Immature natural killer cell (primary cell): ENCODE data around the gene MYDGF. TPM values are rescaled to one million over a fixed set of nuclear protein-coding genes. Genes with fewer than 3 reads are reported as not detected.

Source experiments
- DNase-seq, 3 donors: peaks; one replicate each; pipeline ENCODE4 v3.0.0; 2022; ENCODE audit warnings: mixed read lengths in 1 of 3
- H3K27ac Mint-ChIP-seq, 6 donors: one replicate each; pipeline ENCODE4 v1.8.0; 2020; ENCODE audit warnings: mixed read lengths in 6 of 6, mild to moderate bottlenecking in 5 of 6, inconsistent platforms in 4 of 6, moderate library complexity in 3 of 6
- H3K27me3 Mint-ChIP-seq, 3 donors: one replicate each; pipeline ENCODE4 v1.8.0; 2020 to 2021; ENCODE audit warnings: low read depth in 3 of 3, mild to moderate bottlenecking in 3 of 3, mixed read lengths in 3 of 3, moderate library complexity in 3 of 3, inconsistent platforms in 1 of 3
- H3K36me3 Mint-ChIP-seq, 3 donors: one replicate each; pipeline ENCODE4 v1.8.0; 2020; ENCODE audit warnings: mixed read lengths in 3 of 3, inconsistent platforms in 2 of 3, mild to moderate bottlenecking in 2 of 3
- H3K4me1 Mint-ChIP-seq, 2 donors: one replicate each; pipeline ENCODE4 v1.8.0; 2020; ENCODE audit warnings: inconsistent platforms in 2 of 2, mild to moderate bottlenecking in 2 of 2, mixed read lengths in 2 of 2, moderate library complexity in 1 of 2
- H3K4me3 Mint-ChIP-seq, 5 donors: one replicate each; pipeline ENCODE4 v1.8.0; 2020; ENCODE audit warnings: mild to moderate bottlenecking in 5 of 5, mixed read lengths in 5 of 5, inconsistent platforms in 3 of 5, moderate library complexity in 3 of 5
- H3K9me3 Mint-ChIP-seq, 6 donors: one replicate each; pipeline ENCODE4 v1.8.0; 2020; ENCODE audit warnings: mild to moderate bottlenecking in 6 of 6, mixed read lengths in 6 of 6, inconsistent platforms in 4 of 6, moderate library complexity in 3 of 6
- polyA plus RNA-seq, 3 donors: library from polyadenylated mRNA; unstranded; fragments of 300-500 nt; fragmentation: Illumina TruSeq; gene quantifications; one replicate each; pipeline ENCODE4 v1.2.3, GENCODE V29; 2021

Gene MYDGF
- polyA plus RNA-seq, 3 donors from 2014 or later, result 207 to 245 (median 233) TPM

DNA sequence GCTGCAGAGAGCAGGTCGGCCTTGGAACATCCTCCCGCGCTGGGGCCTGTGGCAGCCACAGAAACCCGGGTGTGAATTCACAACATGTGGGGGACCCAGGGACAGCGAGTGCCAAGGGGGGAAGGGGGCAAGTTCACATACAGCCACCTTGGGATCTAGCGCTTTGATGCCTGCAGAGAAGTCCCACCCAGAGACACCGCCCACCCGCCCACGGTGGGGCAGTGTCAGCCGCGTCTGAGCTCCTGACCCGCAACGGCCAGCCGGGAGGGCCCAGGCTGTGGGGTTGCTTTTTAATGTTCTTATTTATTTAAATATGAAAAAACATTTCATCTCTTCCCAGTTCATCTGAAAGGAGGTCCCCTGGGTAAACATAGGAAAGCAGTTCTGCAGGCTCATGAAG is 12.9 kb downstream of the MYDGF start:
- H3K27ac Mint-ChIP-seq, result peak overlapping the region in 5 of 6 donors; percentile 66 to 89 (median 84)
- no peaks in the 10 kb centered on the region for H3K9me3 Mint-ChIP-seq
- peak overlapping the region in 4 of 5 donors; percentile 24 to 60 (median 40) for H3K4me3 Mint-ChIP-seq
- H3K27me3 Mint-ChIP-seq, result peaks cover 0 to 6% (median 2%) of the 10 kb centered on the region in 3 donors
- DNase-seq, result peak; percentile 27 to 46 (median 41)
- peaks cover 7 to 22% (median 11%) of the 10 kb centered on the region in 3 donors for H3K36me3 Mint-ChIP-seq
- H3K4me1 Mint-ChIP-seq, result peaks cover 24 to 43% of the 10 kb centered on the region in 2 donors

DNA sequence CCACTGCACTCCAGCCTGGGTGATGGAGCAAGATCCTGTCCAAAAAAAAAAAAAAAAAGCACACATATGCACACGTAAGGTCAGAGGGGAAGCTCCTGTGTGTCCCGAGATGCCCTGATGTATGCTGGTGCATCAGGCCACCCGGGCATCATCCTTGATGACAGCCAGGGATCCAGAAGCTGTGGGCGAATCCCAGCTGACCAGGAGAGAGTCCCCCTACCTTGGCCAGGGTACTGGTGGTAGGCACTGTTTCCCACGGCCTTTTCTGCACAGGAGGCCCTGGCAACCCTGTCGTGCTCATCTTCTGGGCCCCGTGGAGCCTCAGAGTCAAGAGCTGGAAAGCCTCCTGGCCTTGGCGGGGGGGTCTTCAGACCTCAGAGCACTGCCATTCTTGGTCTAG is 14.0 kb downstream of the MYDGF start:
- no peak for DNase-seq
- Mint-ChIP-seq H3K4me3 (no peak overlapping the region), H3K4me1 (peaks cover 26 to 43% of the 10 kb centered on the region in 2 donors), H3K27me3 (peaks cover 0 to 6% (median 2%) of the 10 kb centered on the region in 3 donors), H3K27ac (no peak overlapping the region), H3K36me3 (peaks cover 7 to 22% (median 11%) of the 10 kb centered on the region in 3 donors), H3K9me3 (no peaks in the 10 kb centered on the region)

DNA sequence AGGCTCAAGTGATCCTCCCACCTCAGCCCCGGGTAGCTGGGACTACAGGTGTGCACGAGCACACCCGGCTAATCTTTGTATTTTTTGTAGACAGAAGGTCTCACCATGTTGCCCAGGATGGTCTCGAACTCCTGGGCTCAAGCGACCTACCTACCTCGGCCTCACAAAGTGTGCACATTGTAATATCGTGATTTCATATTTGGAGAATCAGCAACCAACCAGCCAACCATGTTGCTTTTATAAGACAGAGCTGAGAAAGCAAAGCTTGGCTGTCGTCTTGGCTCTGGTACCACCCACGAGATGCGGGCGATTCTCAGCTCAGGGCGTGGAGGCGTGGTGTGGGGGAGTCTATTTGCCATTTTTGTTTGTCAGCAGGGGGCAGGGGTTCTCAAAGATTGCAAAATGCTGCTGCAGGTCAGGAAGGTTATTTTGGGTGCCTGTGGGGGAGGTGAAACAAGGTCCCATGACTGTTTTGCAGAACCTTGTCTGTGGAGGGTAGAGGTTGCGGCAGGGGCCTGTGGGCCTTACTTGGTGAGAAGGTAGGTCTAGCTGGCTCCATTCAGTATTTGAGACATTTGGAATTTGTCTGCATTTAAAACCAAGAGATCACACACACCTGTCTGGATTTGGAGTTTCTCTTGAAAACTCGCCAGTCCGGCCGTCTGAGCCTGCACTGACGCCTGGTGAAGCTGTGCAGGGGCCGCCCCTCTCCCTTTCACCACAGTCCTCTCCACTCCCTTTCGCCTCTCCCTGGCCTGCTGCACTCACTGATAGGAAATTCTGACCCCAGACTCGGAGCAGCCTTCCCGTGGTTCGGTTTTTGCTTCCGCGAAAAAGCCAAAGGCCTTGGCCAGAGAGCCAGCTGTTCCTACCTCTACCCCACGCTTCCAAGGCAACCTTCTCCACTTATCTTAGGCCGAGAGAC is 15.4 kb downstream of the MYDGF start:
- H3K4me3 Mint-ChIP-seq, result no peak overlapping the region
- H3K9me3 Mint-ChIP-seq, result no peaks in the 10 kb centered on the region
- peaks cover 4 to 20% (median 9%) of the 10 kb centered on the region in 3 donors for H3K36me3 Mint-ChIP-seq
- H3K4me1 Mint-ChIP-seq, result peaks cover 26 to 39% of the 10 kb centered on the region in 2 donors
- H3K27me3 Mint-ChIP-seq, result peaks cover 0 to 6% (median 2%) of the 10 kb centered on the region in 3 donors
- peak overlapping the region in 2 of 6 donors; percentile 36 to 53 for H3K27ac Mint-ChIP-seq
- DNase-seq, result no peak

DNA sequence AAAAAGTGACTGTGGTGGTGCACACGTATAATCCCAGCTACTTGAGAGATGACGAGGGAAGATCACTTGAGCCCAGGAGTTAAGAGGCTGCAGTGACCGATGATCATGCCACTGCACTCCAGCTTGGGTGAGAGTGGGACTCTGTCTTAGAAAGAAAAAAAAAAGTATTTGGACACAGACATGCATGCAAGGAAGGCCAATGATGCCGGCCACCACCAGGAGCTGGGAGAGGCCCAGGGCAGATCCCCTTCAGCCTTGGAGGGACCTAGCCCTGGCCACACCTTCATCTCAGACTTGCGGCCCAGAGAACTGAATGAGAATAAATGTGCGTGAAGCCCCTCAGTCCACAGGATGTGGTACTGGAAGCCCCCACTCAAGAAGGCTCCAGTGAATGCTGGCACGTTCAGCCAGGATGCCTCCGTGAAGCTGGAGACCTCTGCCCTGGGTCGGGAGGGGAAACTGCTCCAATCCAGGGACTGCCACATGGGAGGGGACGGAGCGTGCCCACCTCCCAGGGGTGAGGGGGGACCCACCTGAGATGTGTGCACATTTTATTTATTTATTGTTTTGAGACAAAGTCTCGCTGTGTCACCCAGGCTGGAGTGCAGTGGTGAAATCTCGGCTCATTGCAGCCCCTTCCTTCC is 16.2 kb downstream of the MYDGF start:
- Mint-ChIP-seq H3K4me3 (no peak overlapping the region), H3K27me3 (peaks cover 0 to 6% (median 2%) of the 10 kb centered on the region in 3 donors), H3K27ac (peak overlapping the region in 1 of 6 donors; percentile 65)

DNA sequence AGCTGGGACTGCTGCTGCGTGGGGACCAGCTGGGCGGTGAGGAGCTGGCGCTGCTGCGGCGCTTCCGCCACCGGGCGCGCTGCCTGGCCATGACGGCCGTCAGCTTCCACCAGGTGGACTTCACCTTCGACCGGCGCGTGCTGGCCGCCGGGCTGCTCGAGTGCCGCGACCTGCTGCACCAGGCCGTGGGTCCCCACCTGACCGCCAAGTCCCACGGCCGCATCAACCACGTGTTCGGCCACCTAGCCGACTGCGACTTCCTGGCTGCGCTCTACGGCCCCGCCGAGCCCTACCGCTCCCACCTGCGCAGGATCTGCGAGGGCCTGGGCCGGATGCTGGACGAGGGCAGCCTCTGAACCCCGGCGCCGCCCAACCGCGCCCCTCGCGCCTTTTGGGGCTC is 18.1 kb downstream of the MYDGF start:
- H3K4me3 Mint-ChIP-seq, result no peak overlapping the region
- H3K9me3 Mint-ChIP-seq, result no peaks in the 10 kb centered on the region
- peaks cover 10 to 20% of the 10 kb centered on the region in 2 donors for H3K4me1 Mint-ChIP-seq
- peak; percentile 30 to 41 (median 38) for DNase-seq
- H3K27me3 Mint-ChIP-seq, result peaks cover 0 to 3% (median 2%) of the 10 kb centered on the region in 3 donors
- H3K27ac Mint-ChIP-seq, result no peak overlapping the region
- H3K36me3 Mint-ChIP-seq, result peaks cover 0 to 10% (median 7%) of the 10 kb centered on the region in 3 donors

More for the DNA sequence above, 16.2 kb downstream of the MYDGF start:
- peaks cover 25 to 38% of the 10 kb centered on the region in 2 donors for H3K4me1 Mint-ChIP-seq
- no peaks in the 10 kb centered on the region for H3K9me3 Mint-ChIP-seq
- DNase-seq, result no peak
- H3K36me3 Mint-ChIP-seq, result peaks cover 3 to 14% (median 7%) of the 10 kb centered on the region in 3 donors

DNA sequence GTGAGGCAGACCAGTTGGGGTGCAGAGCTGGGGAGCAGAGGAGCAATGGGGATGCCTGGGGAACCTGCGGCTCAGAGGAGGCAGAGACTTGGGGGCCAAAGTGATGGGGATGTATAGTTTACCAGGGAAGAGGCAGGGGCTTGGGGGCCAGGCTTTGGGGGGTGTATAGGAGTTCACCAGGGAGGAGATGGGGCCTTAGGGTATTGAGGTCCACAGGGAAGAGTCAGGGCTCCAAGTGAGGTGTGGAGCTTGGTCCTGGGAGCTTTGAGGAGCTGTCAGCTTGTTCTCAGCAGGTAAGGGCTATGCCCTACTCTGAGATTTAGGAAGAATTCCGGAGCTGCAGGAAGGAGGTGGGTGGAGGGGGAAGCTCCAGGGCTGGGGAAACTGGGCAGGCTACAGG is 20.0 kb downstream of the MYDGF start:
- H3K9me3 Mint-ChIP-seq, result no peaks in the 10 kb centered on the region
- peak overlapping the region in 1 of 6 donors; percentile 17 for H3K27ac Mint-ChIP-seq
- peaks cover 0 to 11% (median 8%) of the 10 kb centered on the region in 3 donors for H3K36me3 Mint-ChIP-seq
- H3K4me3 Mint-ChIP-seq, result no peak overlapping the region
- H3K4me1 Mint-ChIP-seq, result peaks cover 5 to 13% of the 10 kb centered on the region in 2 donors
- peaks cover 0 to 1% (median under 1%) of the 10 kb centered on the region in 3 donors for H3K27me3 Mint-ChIP-seq
- no peak for DNase-seq

DNA sequence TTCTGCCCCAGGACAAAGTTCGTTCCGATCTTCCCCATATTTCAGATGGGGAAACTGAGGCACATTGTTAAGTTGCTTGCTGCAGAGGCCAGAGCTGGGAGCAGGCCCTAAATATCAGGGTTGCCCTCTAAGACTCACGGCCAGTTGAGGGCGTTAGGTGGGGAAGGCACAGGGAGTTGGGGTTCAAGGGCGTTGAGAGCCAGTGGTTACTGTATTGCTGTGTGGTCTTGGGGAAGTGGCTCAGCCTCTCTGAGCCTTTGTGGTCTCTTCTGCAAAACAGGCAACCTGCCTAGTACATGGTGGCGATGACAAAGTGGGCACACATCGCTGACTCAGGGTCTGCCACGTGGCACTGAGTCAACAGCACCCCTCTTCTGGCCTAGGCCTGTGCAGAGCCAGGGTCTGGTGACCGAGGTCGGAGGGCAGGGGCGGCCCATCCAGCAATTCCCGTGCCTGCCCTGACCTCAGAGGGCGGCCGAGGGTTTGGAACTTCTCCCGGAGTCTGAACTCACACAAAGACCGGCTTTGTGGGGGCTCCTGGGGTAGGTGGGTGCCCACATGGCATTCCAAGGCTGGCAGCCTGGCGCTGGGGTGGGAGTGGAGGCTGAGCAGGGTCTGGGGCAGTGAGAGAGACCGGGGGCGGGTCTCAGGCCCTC is 20.6 kb downstream of the MYDGF start:
- DNase-seq, result no peak
- H3K27me3 Mint-ChIP-seq, result peaks cover 0 to 1% (median 0%) of the 10 kb centered on the region in 3 donors
- H3K27ac Mint-ChIP-seq, result peak overlapping the region in 1 of 6 donors; percentile 9
- peaks cover 2 to 6% of the 10 kb centered on the region in 2 donors for H3K4me1 Mint-ChIP-seq
- H3K4me3 Mint-ChIP-seq, result no peak overlapping the region
- H3K9me3 Mint-ChIP-seq, result no peaks in the 10 kb centered on the region
- peaks cover 0 to 6% (median 1%) of the 10 kb centered on the region in 3 donors for H3K36me3 Mint-ChIP-seq

DNA sequence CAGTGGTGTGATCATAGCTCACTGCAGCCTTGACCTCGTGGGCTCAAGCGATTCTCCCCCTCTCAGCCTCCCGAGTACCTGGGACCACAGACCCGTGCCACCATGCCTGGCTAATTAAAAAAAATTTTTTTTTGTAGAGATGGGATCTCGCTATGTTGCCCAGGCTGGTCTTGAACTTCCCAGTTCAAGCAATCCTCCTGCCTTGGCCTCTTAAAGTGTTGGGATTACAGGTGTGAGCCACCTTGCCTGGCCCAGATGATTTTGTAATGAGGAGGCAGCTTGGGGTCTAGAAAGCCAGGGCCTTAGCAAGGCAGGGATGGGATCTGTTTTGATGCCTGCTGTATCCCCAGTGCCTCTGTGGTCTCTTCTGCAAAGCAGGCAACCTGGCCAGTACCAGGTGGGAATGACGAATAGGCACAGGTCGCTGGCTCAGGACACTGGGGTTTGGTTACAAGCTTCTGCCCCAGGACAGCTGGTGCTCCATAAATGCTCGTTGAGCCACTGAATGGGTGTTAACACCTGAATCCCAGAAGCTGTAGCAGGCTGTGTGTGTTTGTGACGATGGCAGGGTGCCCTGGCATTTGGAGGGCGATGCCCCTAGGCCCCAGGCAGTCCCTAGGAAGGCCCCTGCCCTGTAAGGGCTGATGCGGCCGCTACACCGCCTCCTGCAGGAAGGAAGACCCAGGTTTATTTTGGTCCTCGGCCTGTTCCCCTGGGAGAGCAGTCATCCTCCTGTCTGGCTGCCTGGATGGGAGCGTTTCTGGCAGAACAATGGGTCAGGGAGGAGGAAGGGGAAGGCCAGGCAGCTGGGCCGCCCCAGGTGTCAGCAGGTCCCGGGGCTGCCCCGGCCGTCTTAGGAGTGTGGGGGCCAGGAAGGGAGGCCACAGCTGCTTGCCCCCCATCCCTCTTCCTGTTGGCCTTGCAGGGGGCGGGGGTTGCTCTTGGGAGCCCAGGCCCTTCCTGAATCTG is 22.2 kb downstream of the MYDGF start:
- H3K9me3 Mint-ChIP-seq, result no peaks in the 10 kb centered on the region
- H3K4me1 Mint-ChIP-seq, result peaks cover 2 to 5% of the 10 kb centered on the region in 2 donors
- peaks cover 0 to 4% (median 0%) of the 10 kb centered on the region in 3 donors for H3K36me3 Mint-ChIP-seq
- H3K27ac Mint-ChIP-seq, result no peak overlapping the region
- DNase-seq, result no peak
- peaks cover 0 to 1% (median 0%) of the 10 kb centered on the region in 3 donors for H3K27me3 Mint-ChIP-seq
- no peak overlapping the region for H3K4me3 Mint-ChIP-seq

DNA sequence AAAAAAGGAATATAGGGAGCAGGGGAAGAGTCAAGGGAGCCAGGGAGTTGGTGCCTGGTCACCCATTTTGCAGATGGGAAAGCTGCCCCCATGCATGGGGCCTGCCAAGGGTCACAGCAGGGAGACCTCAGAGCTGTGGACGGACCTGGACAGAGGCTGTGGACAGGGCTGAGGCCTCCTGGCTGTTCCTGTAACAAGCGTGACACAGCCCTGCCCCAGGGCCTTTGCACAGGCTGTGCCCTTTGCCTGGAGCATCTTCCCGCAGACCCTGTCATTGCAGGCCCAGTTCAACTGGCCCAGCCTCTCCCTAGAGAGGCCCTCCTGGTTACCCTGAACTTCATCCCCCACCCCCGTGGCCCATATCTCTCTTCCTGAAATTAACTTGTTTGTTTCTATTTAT is 24.4 kb downstream of the MYDGF start:
- no peak overlapping the region for H3K27ac Mint-ChIP-seq
- peaks cover 0 to 5% of the 10 kb centered on the region in 2 donors for H3K4me1 Mint-ChIP-seq
- no peak overlapping the region for H3K4me3 Mint-ChIP-seq
- no peak for DNase-seq
- no peaks in the 10 kb centered on the region for H3K27me3 Mint-ChIP-seq
- H3K36me3 Mint-ChIP-seq, result peaks cover 0 to 4% (median 0%) of the 10 kb centered on the region in 3 donors
- H3K9me3 Mint-ChIP-seq, result no peaks in the 10 kb centered on the region

DNA sequence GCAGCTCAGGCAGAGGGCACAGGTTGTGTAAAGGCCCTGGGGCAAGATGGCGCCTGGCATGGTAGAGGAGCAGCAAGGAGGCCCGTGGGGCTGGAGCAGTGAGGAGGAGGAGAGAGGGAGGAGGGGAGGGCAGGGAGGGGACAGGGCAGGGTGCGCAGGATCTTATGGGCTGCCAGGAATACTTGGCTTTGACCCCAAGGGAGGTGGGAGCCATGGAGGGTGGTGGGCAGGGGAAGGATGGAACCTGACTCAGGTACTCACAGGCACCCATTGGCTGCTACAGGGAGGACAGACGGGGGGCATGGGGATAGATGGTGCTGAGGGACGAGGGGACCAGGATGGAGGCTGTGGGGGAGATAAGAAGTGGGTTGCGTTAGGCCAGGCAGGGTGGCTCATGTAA is 27.5 kb downstream of the MYDGF start:
- H3K27ac Mint-ChIP-seq, result no peak overlapping the region
- H3K4me1 Mint-ChIP-seq, result peaks cover 14 to 16% of the 10 kb centered on the region in 2 donors
- H3K4me3 Mint-ChIP-seq, result no peak overlapping the region
- no peak for DNase-seq
- peaks cover 0 to 4% (median 0%) of the 10 kb centered on the region in 3 donors for H3K36me3 Mint-ChIP-seq
- H3K27me3 Mint-ChIP-seq, result peaks cover 2 to 8% (median 4%) of the 10 kb centered on the region in 3 donors
- no peaks in the 10 kb centered on the region for H3K9me3 Mint-ChIP-seq

DNA sequence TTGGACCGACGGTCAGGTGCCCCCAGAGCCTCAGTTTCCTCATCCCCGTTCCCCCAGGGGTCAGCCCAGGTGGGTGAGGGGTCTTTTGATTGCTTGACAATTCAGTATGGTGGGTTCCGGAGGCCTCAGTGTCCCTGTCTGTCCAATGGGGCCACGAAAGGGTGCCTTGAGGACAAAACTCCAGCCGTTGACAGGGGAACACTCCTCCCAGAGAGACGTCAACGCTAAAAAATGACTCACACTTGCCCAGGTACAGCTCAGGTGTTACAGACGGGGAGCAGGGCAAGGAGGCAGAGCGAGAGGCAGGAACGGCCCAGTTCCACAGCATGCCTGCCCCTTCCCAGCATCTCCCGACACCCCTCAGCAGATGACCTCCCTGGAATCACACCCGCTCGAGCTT is 29.0 kb downstream of the MYDGF start:
- Mint-ChIP-seq H3K9me3 (no peaks in the 10 kb centered on the region), H3K4me3 (peak overlapping the region in 4 of 5 donors; percentile 24 to 50 (median 35)), H3K4me1 (peaks cover 16 to 17% of the 10 kb centered on the region in 2 donors), H3K27me3 (peaks cover 2 to 8% (median 4%) of the 10 kb centered on the region in 3 donors), H3K36me3 (no peaks in the 10 kb centered on the region), H3K27ac (peak overlapping the region in 1 of 6 donors; percentile 11)
- DNase-seq, result no peak

DNA sequence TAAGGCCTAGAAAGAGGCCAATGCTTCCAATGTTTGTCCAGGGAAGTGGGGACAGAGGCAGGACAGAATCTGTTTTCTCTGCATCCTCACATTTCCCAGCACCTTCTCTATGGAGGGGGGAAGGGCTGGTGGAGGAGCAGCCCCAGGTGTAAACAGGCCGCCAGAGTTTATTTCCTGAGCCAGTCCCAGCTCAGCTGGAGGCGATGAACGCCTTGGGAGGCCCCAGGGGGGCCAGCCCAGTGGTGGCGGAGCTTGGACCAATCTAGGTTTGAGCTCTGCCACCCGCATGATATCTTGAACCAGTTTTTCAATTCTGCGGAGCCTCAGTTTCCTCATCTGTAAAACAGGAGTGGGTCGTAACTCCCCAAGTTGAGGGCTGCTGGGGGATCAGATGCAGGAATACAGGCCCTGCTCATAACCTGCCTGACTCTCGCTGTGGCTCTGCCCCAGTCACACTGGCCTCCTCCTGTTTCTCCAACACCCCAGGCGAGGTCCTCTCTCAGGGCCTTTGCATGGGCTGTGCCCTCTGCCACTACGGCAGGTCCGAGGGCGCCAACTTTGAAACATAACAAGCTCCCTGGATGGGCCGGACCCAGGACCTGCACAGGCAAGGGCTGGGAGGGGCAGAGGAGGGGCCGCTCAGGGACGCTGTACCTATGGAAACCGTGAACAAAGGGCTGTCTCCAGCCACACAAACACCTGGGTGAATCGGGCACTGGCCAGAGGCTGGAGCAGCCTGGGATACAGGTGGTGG is 29.7 kb downstream of the MYDGF start:
- Mint-ChIP-seq H3K9me3 (no peaks in the 10 kb centered on the region), H3K36me3 (no peaks in the 10 kb centered on the region), H3K4me3 (peak overlapping the region; percentile 93 to 99 (median 97)), H3K27ac (peak overlapping the region in 2 of 6 donors; percentile 57 to 58), H3K27me3 (peaks cover 2 to 8% (median 6%) of the 10 kb centered on the region in 3 donors), H3K4me1 (peaks cover 16 to 20% of the 10 kb centered on the region in 2 donors)
- DNase-seq, result no peak
